ENCODE data around the gene SIPA1L3.

- TF ChIP-seq CTCF (IDR thresholded peaks at IDR 0.05), result no peak
- no peak for TF ChIP-seq POLR2AphosphoS5 (IDR thresholded peaks at IDR 0.05)
Measured at GRCh38 chr19:38047641-38048040, 140.6 kb downstream of the SIPA1L3 start.

All from breast epithelium (tissue), 3 donors.